Osteoblast (primary cell): Measurements from ENCODE around the gene CEMIP2. TPM values are rescaled to one million over a fixed set of nuclear protein-coding genes. Genes with fewer than 3 reads are reported as not detected.

Experiments
- DNase-seq: peaks from one replicate; pipeline ENCODE4 v3.0.0; 2011; ENCODE audit warnings: low spot score, mixed read lengths; ENCODE audit not compliant: insufficient read length; ENCODE audit errors: missing footprints
- H2AFZ ChIP-seq: 2 replicates; pipeline ENCODE4 v1.6.0; 2011; ENCODE audit warnings: mild to moderate bottlenecking, low read length
- H3K27ac ChIP-seq: 2 replicates; pipeline ENCODE4 v1.5.1; 2011; ENCODE audit warnings: mild to moderate bottlenecking, low read depth, low read length, moderate library complexity
- H3K27me3 ChIP-seq: 2 replicates; pipeline ENCODE4 v1.6.0; 2012; ENCODE audit warnings: mild to moderate bottlenecking, control low read depth, inconsistent platforms, low read length, moderate library complexity; ENCODE audit not compliant: insufficient read depth
- H3K36me3 ChIP-seq: 2 replicates; pipeline ENCODE4 v1.5.1; 2011; ENCODE audit warnings: mild to moderate bottlenecking, low read length, control low read depth, moderate library complexity; ENCODE audit not compliant: insufficient read depth
- H3K4me1 ChIP-seq: 2 replicates; pipeline ENCODE4 v1.5.1; 2011; ENCODE audit warnings: mild to moderate bottlenecking, low read length, control low read depth, moderate library complexity; ENCODE audit not compliant: insufficient read depth
- H3K4me2 ChIP-seq: 2 replicates; pipeline ENCODE4 v1.6.0; 2011; ENCODE audit warnings: mild to moderate bottlenecking, low read length; ENCODE audit not compliant: insufficient read depth
- H3K4me3 ChIP-seq: fragments of 200-600 bp; sonication (generic); 3 replicates; pipeline ENCODE4 v1.5.1; 2012; ENCODE audit warnings: mild to moderate bottlenecking, low read length, inconsistent platforms; ENCODE audit not compliant: insufficient read depth
- H3K79me2 ChIP-seq: 2 replicates; pipeline ENCODE4 v1.6.0; 2012; ENCODE audit warnings: mild to moderate bottlenecking, low read length, control low read depth, inconsistent platforms; ENCODE audit not compliant: insufficient read depth
- H3K9me3 ChIP-seq: 2 replicates; pipeline ENCODE4 v1.5.1; 2011; ENCODE audit warnings: low read depth, low read length, control low read depth
- H4K20me1 ChIP-seq: 2 replicates; pipeline ENCODE4 v1.6.0; 2012; ENCODE audit warnings: mild to moderate bottlenecking, low read length, control low read depth; ENCODE audit not compliant: insufficient read depth
- total RNA-seq: library from RNA; depleted of rRNA; stranded (reverse); fragments of >200 nt; gene quantifications from 2 replicates; pipeline ENCODE4 v1.2.3, GENCODE V29; 2012
- TF ChIP-seq, protein P1 (sequence below): IDR thresholded peaks from 2 replicates; pipeline ENCODE4 v1.5.1; 2011; ENCODE audit warnings: mild to moderate bottlenecking, low read depth, low read length, moderate library complexity; ENCODE audit errors: extremely low read depth

CEMIP2 gene
- total RNA-seq, 1 donor = 66.2 TPM

DNA sequence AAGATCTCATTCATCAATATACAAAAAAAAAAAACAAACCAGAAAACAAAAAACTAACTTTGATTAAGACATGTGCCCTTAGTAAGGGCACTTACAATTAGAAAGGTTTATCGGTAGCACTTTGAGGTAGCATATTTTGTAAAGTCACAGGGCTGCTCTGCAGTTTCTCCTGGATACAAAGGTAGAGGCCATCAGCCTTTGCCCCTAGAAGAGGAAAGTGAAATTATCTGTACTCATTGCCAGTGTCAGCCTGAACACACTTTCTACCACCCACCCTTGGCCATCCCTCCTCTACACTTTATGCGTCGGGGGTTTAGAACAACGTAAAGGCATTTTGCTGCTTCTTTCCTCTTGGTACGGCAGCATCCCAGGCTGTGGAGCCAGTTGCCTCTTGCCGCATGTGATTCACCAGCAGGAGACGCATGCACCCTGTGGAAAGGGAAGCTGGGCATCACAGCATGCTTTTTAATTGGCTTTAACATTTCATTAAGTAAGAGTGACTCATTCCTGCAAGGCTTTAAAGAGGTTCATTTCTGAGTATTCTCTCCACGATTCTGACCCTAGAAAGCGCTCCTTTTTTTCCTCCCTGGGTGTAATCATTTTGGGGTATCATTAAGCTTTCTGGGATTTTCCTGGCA is 84.6 kb downstream of the CEMIP2 start:
- H3K4me1 ChIP-seq = peaks cover 67% of the 10 kb centered on the region
- H2AFZ ChIP-seq = peak overlapping the region; percentile 35
- H3K9me3 ChIP-seq = no peaks in the 10 kb centered on the region
- no peaks in the 10 kb centered on the region for H3K79me2 ChIP-seq
- peak overlapping the region; percentile 16 for H3K27ac ChIP-seq
- TF ChIP-seq, protein P1, sequence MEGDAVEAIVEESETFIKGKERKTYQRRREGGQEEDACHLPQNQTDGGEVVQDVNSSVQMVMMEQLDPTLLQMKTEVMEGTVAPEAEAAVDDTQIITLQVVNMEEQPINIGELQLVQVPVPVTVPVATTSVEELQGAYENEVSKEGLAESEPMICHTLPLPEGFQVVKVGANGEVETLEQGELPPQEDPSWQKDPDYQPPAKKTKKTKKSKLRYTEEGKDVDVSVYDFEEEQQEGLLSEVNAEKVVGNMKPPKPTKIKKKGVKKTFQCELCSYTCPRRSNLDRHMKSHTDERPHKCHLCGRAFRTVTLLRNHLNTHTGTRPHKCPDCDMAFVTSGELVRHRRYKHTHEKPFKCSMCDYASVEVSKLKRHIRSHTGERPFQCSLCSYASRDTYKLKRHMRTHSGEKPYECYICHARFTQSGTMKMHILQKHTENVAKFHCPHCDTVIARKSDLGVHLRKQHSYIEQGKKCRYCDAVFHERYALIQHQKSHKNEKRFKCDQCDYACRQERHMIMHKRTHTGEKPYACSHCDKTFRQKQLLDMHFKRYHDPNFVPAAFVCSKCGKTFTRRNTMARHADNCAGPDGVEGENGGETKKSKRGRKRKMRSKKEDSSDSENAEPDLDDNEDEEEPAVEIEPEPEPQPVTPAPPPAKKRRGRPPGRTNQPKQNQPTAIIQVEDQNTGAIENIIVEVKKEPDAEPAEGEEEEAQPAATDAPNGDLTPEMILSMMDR = peak; percentile 65
- no peaks in the 10 kb centered on the region for H4K20me1 ChIP-seq
- no peaks in the 10 kb centered on the region for H3K27me3 ChIP-seq
- no peak for DNase-seq
- peaks cover 17% of the 10 kb centered on the region for H3K36me3 ChIP-seq
- no peak overlapping the region for H3K4me3 ChIP-seq
- H3K4me2 ChIP-seq = peak overlapping the region; percentile 22

DNA sequence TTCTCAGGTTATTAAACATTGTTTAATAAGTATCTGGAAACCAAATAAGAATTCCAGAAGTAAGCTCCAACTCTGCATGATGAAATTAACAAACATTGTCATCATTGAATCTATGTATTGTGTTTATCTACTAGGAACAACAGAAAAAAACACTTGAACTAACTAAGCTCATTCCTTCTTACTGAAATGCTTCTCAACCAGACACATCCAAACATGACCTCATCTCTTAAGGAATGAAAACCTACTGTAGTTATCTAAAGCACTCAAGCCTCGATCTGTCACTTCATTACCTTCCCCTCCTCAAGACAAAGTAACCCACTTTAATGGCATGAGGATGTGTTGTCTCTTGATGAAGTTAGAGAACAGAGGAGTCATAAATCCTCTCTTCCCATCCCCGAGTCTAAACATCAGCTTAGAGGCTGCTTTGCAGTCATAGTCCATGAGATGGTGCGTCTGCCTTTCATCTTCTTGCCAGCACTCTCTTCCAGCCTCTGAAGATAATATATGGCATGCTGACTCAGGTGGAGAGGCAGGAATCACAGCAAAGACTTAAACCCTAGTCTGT is 86.5 kb downstream of the CEMIP2 start:
- Histone ChIP-seq H3K4me2 (peak overlapping the region; percentile 39), H3K4me1 (peaks cover 81% of the 10 kb centered on the region), H3K4me3 (no peak overlapping the region), H3K79me2 (no peaks in the 10 kb centered on the region), H3K27ac (peak overlapping the region; percentile 86), H2AFZ (peak overlapping the region; percentile 27), H3K27me3 (no peaks in the 10 kb centered on the region), H3K9me3 (no peaks in the 10 kb centered on the region), H3K36me3 (peaks cover 6% of the 10 kb centered on the region), H4K20me1 (no peaks in the 10 kb centered on the region)
- TF ChIP-seq, protein P1 = no peak
- DNase-seq = no peak

DNA sequence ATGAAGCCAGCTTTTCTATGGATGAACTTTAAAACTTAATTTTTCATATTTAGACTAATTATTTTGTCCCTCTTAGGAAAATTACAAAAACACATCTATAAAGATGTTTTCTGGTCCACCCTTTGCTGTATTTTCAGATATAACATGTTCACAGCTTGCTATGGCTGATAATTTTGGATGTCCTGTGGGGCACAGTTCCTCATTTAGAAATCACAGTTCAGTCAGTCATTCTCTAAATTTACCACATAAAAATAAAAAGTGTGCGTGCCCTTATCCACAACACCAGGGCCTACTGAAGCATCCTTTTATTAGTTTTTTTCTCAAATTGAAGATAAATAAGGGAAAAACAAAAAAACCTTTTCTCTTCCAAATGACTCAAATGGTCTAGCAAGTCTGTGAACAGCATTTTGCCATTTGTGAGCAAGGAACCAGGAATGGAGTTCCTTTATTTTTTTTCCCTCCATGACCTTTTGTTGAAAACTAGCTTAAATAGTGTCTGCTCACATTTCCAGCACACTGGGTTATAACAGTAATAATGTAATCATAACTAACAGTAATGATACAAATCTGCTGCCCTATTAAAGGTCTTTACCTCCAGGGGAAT is 87.1 kb downstream of the CEMIP2 start:
- Histone ChIP-seq H3K9me3 (no peaks in the 10 kb centered on the region), H3K4me1 (peaks cover 81% of the 10 kb centered on the region), H3K4me2 (peak overlapping the region; percentile 39)

More for the DNA sequence above, 87.1 kb downstream of the CEMIP2 start:
- Histone ChIP-seq H3K27me3 (no peaks in the 10 kb centered on the region), H2AFZ (no peak overlapping the region), H3K4me3 (no peak overlapping the region), H3K27ac (peak overlapping the region; percentile 86), H4K20me1 (no peaks in the 10 kb centered on the region), H3K79me2 (no peaks in the 10 kb centered on the region), H3K36me3 (peaks cover under 1% of the 10 kb centered on the region)
- DNase-seq = no peak
- TF ChIP-seq, protein P1 = no peak
